ENCODE data around the gene RDX. TPM values are rescaled to one million over a fixed set of nuclear protein-coding genes. Genes with fewer than 3 reads are reported as not detected.

The RDX gene
- total RNA-seq, 1 donor from 2014 or later: 132 TPM

DNA sequence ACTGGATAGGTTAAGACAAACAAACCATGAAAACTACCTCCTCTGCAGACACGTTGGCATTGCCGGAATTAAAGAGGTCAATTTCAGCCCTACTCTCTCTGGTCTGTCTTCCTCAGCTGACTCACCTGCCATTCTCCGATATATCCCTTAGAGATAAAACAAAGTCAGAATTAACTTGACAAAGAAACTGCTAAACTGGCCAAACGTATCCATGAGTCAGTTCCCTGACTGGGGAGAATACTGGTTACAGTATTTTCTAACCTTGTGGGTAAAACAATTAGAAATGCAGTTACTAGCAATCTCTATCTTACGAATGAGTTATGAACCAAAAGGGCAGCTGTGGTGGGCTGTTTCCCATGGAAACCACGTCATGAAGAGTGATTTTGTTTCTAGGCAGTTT, 96.2 kb downstream of the RDX start:
- DNase-seq (ENCODE audit: low read depth) (peak; percentile 81), FAIRE-seq (peak; percentile 54)
- Mint-ChIP-seq H3K36me3 (ENCODE audit: low read depth, unreplicated experiment) (no peaks in the 10 kb centered on the region), H3K27me3 (ENCODE audit: low read depth, unreplicated experiment) (no peaks in the 10 kb centered on the region), H3K27ac (ENCODE audit: unreplicated experiment) (peak overlapping the region; percentile 27), H3K4me3 (ENCODE audit: unreplicated experiment) (no peak overlapping the region), H3K4me1 (ENCODE audit: low read depth, unreplicated experiment) (peaks cover 31% of the 10 kb centered on the region), H3K9me3 (ENCODE audit: unreplicated experiment) (no peaks in the 10 kb centered on the region)
- Histone ChIP-seq H3K4me3 (ENCODE audit: insufficient read depth, low read depth, low read length) (no peak overlapping the region), H3K9ac (ENCODE audit: low read length) (no peak overlapping the region), H3K9me3 (ENCODE audit: insufficient read depth, low read depth, low read length) (no peaks in the 10 kb centered on the region), H2AFZ (ENCODE audit: low read depth, low read length) (no peak overlapping the region), H3K36me3 (ENCODE audit: insufficient read depth, low read length) (no peaks in the 10 kb centered on the region), H3K27me3 (ENCODE audit: insufficient read depth, low read length) (peaks cover 4% of the 10 kb centered on the region), H3K79me2 (ENCODE audit: insufficient read depth, low read length) (no peaks in the 10 kb centered on the region), H3K27ac (ENCODE audit: low read depth, low read length) (peak overlapping the region; percentile 18), H4K20me1 (ENCODE audit: insufficient read depth, low read length) (peaks cover 4% of the 10 kb centered on the region), H3K4me2 (ENCODE audit: low read length) (peak overlapping the region; percentile 10), H3K4me1 (ENCODE audit: insufficient read depth, low read length) (peaks cover 21% of the 10 kb centered on the region)
- TF ChIP-seq, protein P1, sequence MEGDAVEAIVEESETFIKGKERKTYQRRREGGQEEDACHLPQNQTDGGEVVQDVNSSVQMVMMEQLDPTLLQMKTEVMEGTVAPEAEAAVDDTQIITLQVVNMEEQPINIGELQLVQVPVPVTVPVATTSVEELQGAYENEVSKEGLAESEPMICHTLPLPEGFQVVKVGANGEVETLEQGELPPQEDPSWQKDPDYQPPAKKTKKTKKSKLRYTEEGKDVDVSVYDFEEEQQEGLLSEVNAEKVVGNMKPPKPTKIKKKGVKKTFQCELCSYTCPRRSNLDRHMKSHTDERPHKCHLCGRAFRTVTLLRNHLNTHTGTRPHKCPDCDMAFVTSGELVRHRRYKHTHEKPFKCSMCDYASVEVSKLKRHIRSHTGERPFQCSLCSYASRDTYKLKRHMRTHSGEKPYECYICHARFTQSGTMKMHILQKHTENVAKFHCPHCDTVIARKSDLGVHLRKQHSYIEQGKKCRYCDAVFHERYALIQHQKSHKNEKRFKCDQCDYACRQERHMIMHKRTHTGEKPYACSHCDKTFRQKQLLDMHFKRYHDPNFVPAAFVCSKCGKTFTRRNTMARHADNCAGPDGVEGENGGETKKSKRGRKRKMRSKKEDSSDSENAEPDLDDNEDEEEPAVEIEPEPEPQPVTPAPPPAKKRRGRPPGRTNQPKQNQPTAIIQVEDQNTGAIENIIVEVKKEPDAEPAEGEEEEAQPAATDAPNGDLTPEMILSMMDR (IDR thresholded peaks at IDR 0.05; ENCODE audit: insufficient read depth, low read depth, low read length): no peak
- TF ChIP-seq EZH2 (IDR thresholded peaks at IDR 0.05; ENCODE audit: insufficient read depth, low read length): no peak

DNA sequence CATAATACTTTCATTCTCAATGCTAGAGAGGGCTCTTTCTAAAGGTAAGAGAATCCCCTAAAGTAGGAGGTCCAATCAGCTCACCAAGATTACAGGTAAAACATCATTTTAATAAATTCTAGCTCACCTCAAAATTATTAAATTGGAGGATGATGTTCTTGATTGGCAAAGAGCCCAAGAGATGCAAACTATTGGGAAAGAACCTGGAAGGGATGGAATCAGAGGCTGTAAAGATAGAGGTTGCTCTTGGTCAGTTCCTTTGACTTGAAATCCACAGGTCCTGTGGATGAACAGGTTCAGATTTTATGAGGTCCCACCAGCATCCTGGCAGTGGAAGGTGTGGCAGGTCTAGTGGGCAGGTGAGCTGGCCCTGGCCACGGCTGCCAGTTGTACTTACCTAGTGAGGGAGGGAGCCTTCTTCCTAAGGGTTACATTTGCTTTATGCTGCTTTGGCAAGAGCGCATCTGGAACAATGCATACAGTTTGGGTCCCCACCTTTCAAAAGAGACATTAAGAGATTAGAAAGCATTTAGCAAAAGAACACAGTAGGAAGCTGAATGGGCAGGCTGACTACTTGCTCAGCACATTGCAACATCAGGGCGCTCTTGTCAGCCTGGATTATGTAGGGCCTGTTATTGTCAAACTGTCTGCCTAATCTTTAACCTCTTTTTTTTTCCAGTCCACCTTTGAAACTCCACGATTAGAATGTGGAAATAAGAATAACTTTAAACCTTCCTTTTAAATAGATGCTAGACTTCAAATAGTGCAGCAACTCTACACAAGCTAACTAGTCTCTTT, 97.0 kb downstream of the RDX start:
- TF ChIP-seq, protein P1 (IDR thresholded peaks at IDR 0.05; ENCODE audit: insufficient read depth, low read depth, low read length): no peak
- no peak for TF ChIP-seq EZH2 (IDR thresholded peaks at IDR 0.05; ENCODE audit: insufficient read depth, low read length)
- Histone ChIP-seq H3K79me2 (ENCODE audit: insufficient read depth, low read length) (no peaks in the 10 kb centered on the region), H3K27me3 (ENCODE audit: insufficient read depth, low read length) (peaks cover 4% of the 10 kb centered on the region), H4K20me1 (ENCODE audit: insufficient read depth, low read length) (peaks cover 4% of the 10 kb centered on the region), H3K4me3 (ENCODE audit: insufficient read depth, low read depth, low read length) (no peak overlapping the region), H3K4me2 (ENCODE audit: low read length) (no peak overlapping the region), H3K36me3 (ENCODE audit: insufficient read depth, low read length) (no peaks in the 10 kb centered on the region), H3K9me3 (ENCODE audit: insufficient read depth, low read depth, low read length) (no peaks in the 10 kb centered on the region), H2AFZ (ENCODE audit: low read depth, low read length) (no peak overlapping the region), H3K4me1 (ENCODE audit: insufficient read depth, low read length) (peaks cover 29% of the 10 kb centered on the region), H3K9ac (ENCODE audit: low read length) (no peak overlapping the region), H3K27ac (ENCODE audit: low read depth, low read length) (no peak overlapping the region)
- Mint-ChIP-seq H3K27ac (ENCODE audit: unreplicated experiment) (peak overlapping the region; percentile 7), H3K27me3 (ENCODE audit: low read depth, unreplicated experiment) (no peaks in the 10 kb centered on the region), H3K4me1 (ENCODE audit: low read depth, unreplicated experiment) (peaks cover 34% of the 10 kb centered on the region), H3K4me3 (ENCODE audit: unreplicated experiment) (no peak overlapping the region), H3K9me3 (ENCODE audit: unreplicated experiment) (no peaks in the 10 kb centered on the region), H3K36me3 (ENCODE audit: low read depth, unreplicated experiment) (no peaks in the 10 kb centered on the region)
- no peak for DNase-seq (ENCODE audit: low read depth)
- no peak for FAIRE-seq

All from astrocyte (in vitro differentiated cells and primary cell).